ENCODE measurements around the gene SPIRE2.

DNA sequence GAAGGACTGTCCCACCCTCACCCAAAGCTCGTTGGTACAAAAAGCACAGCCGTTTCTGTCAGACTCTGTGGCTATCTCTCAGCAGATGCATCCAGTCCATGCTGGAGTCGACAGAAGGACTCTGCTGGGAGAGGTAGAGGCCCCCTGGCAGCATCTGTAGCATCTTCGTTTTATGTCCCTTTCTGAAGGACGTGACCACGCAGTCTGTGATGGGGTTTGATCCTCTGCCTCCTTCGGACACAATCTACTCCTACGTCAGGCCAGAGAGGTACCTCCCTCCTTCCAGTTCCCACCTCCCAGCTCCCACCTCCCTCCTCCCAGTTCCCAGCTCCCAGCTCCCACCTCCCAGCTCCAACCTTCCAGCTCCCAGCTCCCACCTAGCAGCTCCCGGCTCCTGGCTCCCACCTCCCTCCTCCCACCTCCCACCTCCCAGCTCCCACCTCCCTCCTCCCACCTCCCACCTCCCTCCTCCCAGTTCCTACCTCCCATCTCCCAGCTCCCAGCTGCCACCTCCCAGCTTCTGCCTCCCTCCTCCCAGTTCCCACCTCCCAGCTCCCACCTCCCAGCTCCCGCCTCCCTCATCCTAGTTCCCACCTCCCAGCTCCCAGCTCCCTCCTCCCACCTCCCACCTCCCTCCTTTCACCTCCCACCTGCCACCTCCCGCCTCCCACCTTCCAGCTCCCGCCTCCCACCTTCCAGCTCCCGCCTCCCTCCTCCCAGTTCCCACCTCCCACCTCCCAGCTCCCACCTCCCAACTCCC is 79.0 kb downstream of the SPIRE2 start:
- TF ChIP-seq POLR2AphosphoS5 (IDR thresholded peaks at IDR 0.05) (no peak), EP300 (IDR thresholded peaks at IDR 0.05) (no peak), POLR2A (IDR thresholded peaks at IDR 0.05) (no peak)
- TF ChIP-seq, protein P1, sequence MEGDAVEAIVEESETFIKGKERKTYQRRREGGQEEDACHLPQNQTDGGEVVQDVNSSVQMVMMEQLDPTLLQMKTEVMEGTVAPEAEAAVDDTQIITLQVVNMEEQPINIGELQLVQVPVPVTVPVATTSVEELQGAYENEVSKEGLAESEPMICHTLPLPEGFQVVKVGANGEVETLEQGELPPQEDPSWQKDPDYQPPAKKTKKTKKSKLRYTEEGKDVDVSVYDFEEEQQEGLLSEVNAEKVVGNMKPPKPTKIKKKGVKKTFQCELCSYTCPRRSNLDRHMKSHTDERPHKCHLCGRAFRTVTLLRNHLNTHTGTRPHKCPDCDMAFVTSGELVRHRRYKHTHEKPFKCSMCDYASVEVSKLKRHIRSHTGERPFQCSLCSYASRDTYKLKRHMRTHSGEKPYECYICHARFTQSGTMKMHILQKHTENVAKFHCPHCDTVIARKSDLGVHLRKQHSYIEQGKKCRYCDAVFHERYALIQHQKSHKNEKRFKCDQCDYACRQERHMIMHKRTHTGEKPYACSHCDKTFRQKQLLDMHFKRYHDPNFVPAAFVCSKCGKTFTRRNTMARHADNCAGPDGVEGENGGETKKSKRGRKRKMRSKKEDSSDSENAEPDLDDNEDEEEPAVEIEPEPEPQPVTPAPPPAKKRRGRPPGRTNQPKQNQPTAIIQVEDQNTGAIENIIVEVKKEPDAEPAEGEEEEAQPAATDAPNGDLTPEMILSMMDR (IDR thresholded peaks at IDR 0.05), result no peak

Measured in sigmoid colon (tissue), 4 donors.